ENCODE measurements around the gene LNPEP.

Gene LNPEP

GRCh38 chr5:97085459-97086181 lies 149.7 kb downstream of the LNPEP start:
- DNase-seq (ENCODE audit: extremely low read depth, insufficient read length) = no peak
- no peaks in the 10 kb centered on the region for H3K36me3 ChIP-seq (ENCODE audit: control insufficient read depth, insufficient read depth, low read length)
- H3K4me3 ChIP-seq (replicated peaks; ENCODE audit: low read depth, low read length) = no peak overlapping the region
- H3K27me3 ChIP-seq (replicated peaks; ENCODE audit: control insufficient read depth, insufficient read depth, low read length) = no peaks in the 10 kb centered on the region
- no peak for TF ChIP-seq CTCF (IDR thresholded peaks at IDR 0.05; ENCODE audit: insufficient read depth, low read length, poor library complexity, severe bottlenecking)
